ENCODE results near the gene TMEM272.

DNA sequence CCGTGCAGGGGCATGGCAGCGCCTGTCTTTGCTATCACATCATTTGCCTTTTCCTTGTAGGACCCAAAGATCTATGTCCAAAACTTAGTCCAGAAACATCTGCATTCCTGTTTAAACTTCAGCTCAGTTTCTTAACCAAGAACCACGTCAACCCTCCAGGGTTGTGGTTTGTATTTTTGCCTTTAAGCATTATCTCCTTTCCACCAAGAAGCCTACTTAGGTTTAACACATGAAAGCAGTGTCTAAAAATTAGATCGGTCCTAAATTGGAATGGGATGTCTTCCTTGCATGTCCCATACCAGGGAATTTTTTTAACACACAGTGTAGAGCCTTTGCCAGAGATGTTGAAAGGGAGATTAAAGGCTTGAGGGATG is 79.8 kb downstream of the TMEM272 start:
- TF ChIP-seq, protein P1, sequence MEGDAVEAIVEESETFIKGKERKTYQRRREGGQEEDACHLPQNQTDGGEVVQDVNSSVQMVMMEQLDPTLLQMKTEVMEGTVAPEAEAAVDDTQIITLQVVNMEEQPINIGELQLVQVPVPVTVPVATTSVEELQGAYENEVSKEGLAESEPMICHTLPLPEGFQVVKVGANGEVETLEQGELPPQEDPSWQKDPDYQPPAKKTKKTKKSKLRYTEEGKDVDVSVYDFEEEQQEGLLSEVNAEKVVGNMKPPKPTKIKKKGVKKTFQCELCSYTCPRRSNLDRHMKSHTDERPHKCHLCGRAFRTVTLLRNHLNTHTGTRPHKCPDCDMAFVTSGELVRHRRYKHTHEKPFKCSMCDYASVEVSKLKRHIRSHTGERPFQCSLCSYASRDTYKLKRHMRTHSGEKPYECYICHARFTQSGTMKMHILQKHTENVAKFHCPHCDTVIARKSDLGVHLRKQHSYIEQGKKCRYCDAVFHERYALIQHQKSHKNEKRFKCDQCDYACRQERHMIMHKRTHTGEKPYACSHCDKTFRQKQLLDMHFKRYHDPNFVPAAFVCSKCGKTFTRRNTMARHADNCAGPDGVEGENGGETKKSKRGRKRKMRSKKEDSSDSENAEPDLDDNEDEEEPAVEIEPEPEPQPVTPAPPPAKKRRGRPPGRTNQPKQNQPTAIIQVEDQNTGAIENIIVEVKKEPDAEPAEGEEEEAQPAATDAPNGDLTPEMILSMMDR (IDR thresholded peaks at IDR 0.05 in 2 of 3, conservative IDR thresholded peaks at IDR 0.05 in 1 of 3; ENCODE audit: borderline replicate concordance in 1 of 3, insufficient read depth in 1 of 3, low read depth in 2 of 3, low read length in 2 of 3) = no peak
- TF ChIP-seq EZH2phosphoT487 (IDR thresholded peaks at IDR 0.05; ENCODE audit: borderline replicate concordance) (no peak), JUND (IDR thresholded peaks at IDR 0.05) (no peak), POLR2AphosphoS5 (IDR thresholded peaks at IDR 0.05; ENCODE audit: low read depth, low read length) (no peak), ZFX (IDR thresholded peaks at IDR 0.05) (no peak), POLR2A (IDR thresholded peaks at IDR 0.05; ENCODE audit: borderline replicate concordance, extremely low read depth, insufficient read depth, insufficient read length) (no peak), EZH2 (IDR thresholded peaks at IDR 0.05) (no peak), EGR1 (IDR thresholded peaks at IDR 0.05; ENCODE audit: low read depth) (no peak), ZNF274 (IDR thresholded peaks at IDR 0.05; ENCODE audit: low read depth, low read length) (no peak), SIN3A (IDR thresholded peaks at IDR 0.05; ENCODE audit: low read depth) (no peak), ELF1 (IDR thresholded peaks at IDR 0.05; ENCODE audit: borderline replicate concordance, low read depth) (no peak)
